ENCODE results near the gene GP5. TPM values are rescaled to one million over a fixed set of nuclear protein-coding genes. Genes with fewer than 3 reads are reported as not detected.

The GP5 gene
- 1.0 and 1.1 TPM in 2 replicates for total RNA-seq

GRCh38 chr3:194399166-194399565, at the start of gene GP5:
GP5 (minus strand) TSS chr3:194399266; CDS start chr3:194398282, 984 bp downstream.
- intact Hi-C loops (cut with micrococcal nuclease) = loop anchor here (5.0 kb wide), 1 partner anchor 88 kb away; the partner anchor contains the start of gene ATP13A3

- intact Hi-C loops (cut with micrococcal nuclease) = no loop called here
Observed at GRCh38 chr3:194447657-194448056, 48.6 kb upstream of the GP5 start.

GRCh38 chr3:194447161-194447560, 48.1 kb upstream of the GP5 start:
- intact Hi-C loops (cut with micrococcal nuclease) = no loop called here

GRCh38 chr3:194446754-194447153, 47.7 kb upstream of the GP5 start:
- intact Hi-C loops (cut with micrococcal nuclease) = no loop called here

GRCh38 chr3:194446172-194446571, 47.1 kb upstream of the GP5 start:
- intact Hi-C loops (cut with micrococcal nuclease) = no loop called here

- intact Hi-C loops (cut with micrococcal nuclease) = no loop called here
Observed at GRCh38 chr3:194443901-194444300, 44.8 kb upstream of the GP5 start.

- intact Hi-C loops (cut with micrococcal nuclease) = no loop called here
Observed at GRCh38 chr3:194440756-194441155, 41.7 kb upstream of the GP5 start.

GRCh38 chr3:194439881-194440550, 41.0 kb upstream of the GP5 start:
- intact Hi-C loops (cut with micrococcal nuclease) = no loop called here

- intact Hi-C loops (cut with micrococcal nuclease) = no loop called here
Observed at GRCh38 chr3:194434503-194434902, 35.4 kb upstream of the GP5 start.

- intact Hi-C loops (cut with micrococcal nuclease) = no loop called here
Observed at GRCh38 chr3:194431554-194431953, 32.5 kb upstream of the GP5 start.

- intact Hi-C loops (cut with micrococcal nuclease) = no loop called here
Observed at GRCh38 chr3:194425399-194425798, 26.3 kb upstream of the GP5 start.

GRCh38 chr3:194424953-194425352, 25.9 kb upstream of the GP5 start:
- intact Hi-C loops (cut with micrococcal nuclease) = no loop called here

GRCh38 chr3:194424373-194424772, 25.3 kb upstream of the GP5 start:
- intact Hi-C loops (cut with micrococcal nuclease) = no loop called here

- intact Hi-C loops (cut with micrococcal nuclease) = no loop called here
Observed at GRCh38 chr3:194423317-194423716, 24.3 kb upstream of the GP5 start.

GRCh38 chr3:194422188-194422587, 23.1 kb upstream of the GP5 start:
- intact Hi-C loops (cut with micrococcal nuclease) = no loop called here

- intact Hi-C loops (cut with micrococcal nuclease) = no loop called here
Observed at GRCh38 chr3:194418671-194419070, 19.6 kb upstream of the GP5 start.

GRCh38 chr3:194407423-194407822, 8.4 kb upstream of the GP5 start:
- intact Hi-C loops (cut with micrococcal nuclease) = loop anchor here (10.0 kb wide), 1 partner anchor 743 kb away; no protein-coding TSS in a partner anchor

GRCh38 chr3:194405766-194406165, 6.7 kb upstream of the GP5 start:
- intact Hi-C loops (cut with micrococcal nuclease) = loop anchor here (10.0 kb wide), 1 partner anchor 741 kb away; no protein-coding TSS in a partner anchor

GRCh38 chr3:194404365-194405140, 5.5 kb upstream of the GP5 start:
- intact Hi-C loops (cut with micrococcal nuclease) = loop anchor here (1.0 to 10.0 kb wide), 3 partner anchors 60 to 740 kb away; no protein-coding TSS in a partner anchor

GRCh38 chr3:194401868-194402329, 2.8 kb upstream of the GP5 start:
- intact Hi-C loops (cut with micrococcal nuclease) = loop anchor here (10.0 kb wide), 1 partner anchor 737 kb away; no protein-coding TSS in a partner anchor

GRCh38 chr3:194401346-194401745, 2.3 kb upstream of the GP5 start:
- intact Hi-C loops (cut with micrococcal nuclease) = loop anchor here (10.0 kb wide), 1 partner anchor 737 kb away; no protein-coding TSS in a partner anchor

- intact Hi-C loops (cut with micrococcal nuclease) = loop anchor here (5.0 to 10.0 kb wide), 2 partner anchors 87 to 735 kb away; partner anchors contain the start of gene ATP13A3
Observed at GRCh38 chr3:194399874-194400411, 877 bp upstream of the GP5 start.
